Activated T-cell treated with anti-CD3 and anti-CD28 coated beads, Interleukin-2, amount 50 U/mL, for 72 hours (primary cell): ENCODE results near the gene ATXN7L1. TPM values are rescaled to one million over a fixed set of nuclear protein-coding genes. Genes with fewer than 3 reads are reported as not detected.
A peak's percentile ranks its signal among the peaks of the same experiment; 100 is the strongest.

Experiments used
- ATAC-seq, 2 donors: fragments of 150-1000 bp; cut with Tn5 transposase; replicated peaks in 1 of 2; 2 replicates each; pipeline ENCODE4 v1.10.0; 2021; ENCODE audit warnings: moderate library complexity in 2 of 2, mild to moderate bottlenecking in 1 of 2
- DNase-seq, 2 donors: peaks; one replicate each; pipeline ENCODE4 v3.0.0; 2021 to 2022; ENCODE audit warnings: mixed read lengths in 1 of 2
- H3K27ac Mint-ChIP-seq: one replicate; pipeline ENCODE4 v1.8.0; 2022; ENCODE audit warnings: mild to moderate bottlenecking, moderate library complexity, mixed read lengths
- H3K27me3 Mint-ChIP-seq: one replicate; pipeline ENCODE4 v1.8.0; 2022; ENCODE audit warnings: low read depth, mixed read lengths
- H3K36me3 Mint-ChIP-seq, 2 donors: one replicate each; pipeline ENCODE4 v1.8.0; 2022; ENCODE audit warnings: mixed read lengths in 2 of 2, mild to moderate bottlenecking in 1 of 2; ENCODE audit not compliant: insufficient read depth in 2 of 2
- H3K4me1 Mint-ChIP-seq: one replicate; pipeline ENCODE4 v1.8.0; 2022; ENCODE audit warnings: low read depth, mixed read lengths
- H3K4me3 Mint-ChIP-seq, 2 donors: one replicate each; pipeline ENCODE4 v1.8.0; 2022; ENCODE audit warnings: mild to moderate bottlenecking in 2 of 2, mixed read lengths in 2 of 2, moderate library complexity in 2 of 2
- H3K9me3 Mint-ChIP-seq, 2 donors: one replicate each; pipeline ENCODE4 v1.8.0; 2022; ENCODE audit warnings: mixed read lengths in 2 of 2
- total RNA-seq, 2 donors: library from RNA; stranded (reverse); gene quantifications; one replicate each; pipeline ENCODE4 v1.2.3, GENCODE V29; 2022

Gene ATXN7L1
- total RNA-seq, 2 donors from 2014 or later: 11.6 to 12.5 TPM

DNA sequence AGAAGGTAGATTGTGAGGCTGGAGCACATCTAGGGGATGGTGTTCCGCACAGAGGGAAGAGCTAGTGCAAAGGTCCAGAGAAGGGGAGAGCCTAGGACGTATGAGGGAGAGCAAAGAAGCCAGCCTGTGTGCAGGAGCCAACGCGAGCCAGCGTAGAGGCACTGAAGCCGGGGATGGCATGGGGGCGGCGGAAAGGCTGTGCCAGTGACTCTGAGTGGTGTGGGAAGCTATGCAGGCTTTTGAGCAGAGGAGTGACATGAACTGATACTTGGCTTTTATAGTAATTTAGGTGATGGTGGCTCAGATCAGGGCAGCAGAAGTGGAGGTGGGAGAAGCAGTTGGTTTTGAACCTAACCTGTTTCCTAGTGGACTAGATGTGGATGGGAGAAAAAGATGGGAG lies 65.8 kb downstream of the ATXN7L1 start:
- H3K27ac Mint-ChIP-seq: peak overlapping the region; percentile 3
- ATAC-seq (no peak), DNase-seq (peak; percentile 39 to 41)
- H3K4me1 Mint-ChIP-seq: peaks cover 55% of the 10 kb centered on the region
- H3K4me3 Mint-ChIP-seq: peak overlapping the region in 1 of 2 donors; percentile 5
- peaks cover 0 to 3% of the 10 kb centered on the region in 2 donors for H3K36me3 Mint-ChIP-seq
- H3K27me3 Mint-ChIP-seq: peaks cover 34% of the 10 kb centered on the region
- H3K9me3 Mint-ChIP-seq: no peaks in the 10 kb centered on the region

DNA sequence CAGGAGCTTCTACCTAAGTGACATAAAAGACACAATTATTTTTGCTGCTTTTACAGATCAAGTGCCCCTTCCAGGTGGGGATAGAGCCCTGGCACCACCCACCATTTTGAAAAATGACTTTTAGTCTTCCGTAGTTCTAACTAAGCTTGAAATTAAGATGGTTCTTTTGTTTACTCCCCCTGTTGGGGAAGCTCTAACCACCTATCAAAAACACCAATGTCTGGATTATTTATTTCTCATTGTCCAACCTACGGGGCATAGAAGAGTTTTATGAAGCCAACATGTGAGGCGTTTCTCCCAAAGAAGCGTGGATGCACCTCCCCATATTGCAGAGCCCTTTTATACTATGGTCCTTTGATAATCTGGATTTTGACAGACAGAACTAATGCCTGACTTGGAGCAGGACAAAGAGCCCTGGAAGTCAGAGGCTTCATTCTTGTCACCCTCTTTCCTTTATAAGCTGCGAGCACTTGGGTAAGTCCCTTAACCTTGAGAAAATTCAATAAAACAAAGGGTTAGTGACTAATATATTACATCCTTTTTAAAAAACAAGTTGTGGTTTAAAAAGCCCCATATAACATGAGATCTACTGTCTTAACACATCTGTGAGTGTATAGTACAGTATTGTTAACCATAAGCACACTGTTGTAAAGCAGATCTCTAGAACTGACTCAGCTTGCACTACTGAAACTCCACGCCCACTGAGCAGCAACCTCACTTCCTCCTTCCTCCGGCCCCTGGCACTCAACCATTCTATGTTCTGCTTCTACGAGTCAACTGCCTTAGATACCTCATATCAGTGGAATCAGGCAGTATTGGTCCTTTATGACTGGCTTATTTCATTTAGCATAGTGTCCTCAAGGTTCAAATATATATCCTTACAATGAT lies 67.5 kb downstream of the ATXN7L1 start:
- peaks cover 60% of the 10 kb centered on the region for H3K4me1 Mint-ChIP-seq
- ATAC-seq: peak; percentile 87 to 89
- peak; percentile 86 to 92 for DNase-seq

DNA sequence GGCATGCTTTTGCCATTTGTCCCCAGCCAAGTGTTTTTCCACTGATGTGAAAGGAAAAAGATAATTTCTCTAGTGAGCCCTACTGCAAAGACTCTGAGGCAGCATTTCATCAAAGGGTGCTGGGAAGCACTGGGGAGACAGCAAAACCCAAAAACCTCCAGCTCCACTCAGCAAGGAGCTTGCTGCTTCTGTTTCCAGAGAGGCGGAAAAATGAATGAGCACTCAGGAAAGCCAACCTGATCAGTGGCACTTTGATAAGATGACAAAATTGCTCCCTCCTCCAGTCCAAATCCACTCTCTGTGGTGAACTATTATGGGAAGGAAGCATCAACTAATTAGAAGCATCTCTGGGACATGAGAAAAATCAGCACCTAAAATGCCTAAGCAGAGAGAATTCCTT lies 68.2 kb downstream of the ATXN7L1 start:
- Mint-ChIP-seq H3K27ac (peak overlapping the region; percentile 41), H3K36me3 (peaks cover 0 to 3% of the 10 kb centered on the region in 2 donors), H3K4me3 (peak overlapping the region; percentile 59 to 76), H3K9me3 (no peaks in the 10 kb centered on the region), H3K4me1 (peaks cover 60% of the 10 kb centered on the region), H3K27me3 (peaks cover 29% of the 10 kb centered on the region)
- DNase-seq (no peak), ATAC-seq (no peak)

More for the DNA sequence above, 67.5 kb downstream of the ATXN7L1 start:
- Mint-ChIP-seq H3K36me3 (peaks cover 0 to 3% of the 10 kb centered on the region in 2 donors), H3K4me3 (peak overlapping the region; percentile 59 to 76), H3K27ac (peak overlapping the region; percentile 79), H3K9me3 (no peaks in the 10 kb centered on the region), H3K27me3 (peaks cover 34% of the 10 kb centered on the region)

DNA sequence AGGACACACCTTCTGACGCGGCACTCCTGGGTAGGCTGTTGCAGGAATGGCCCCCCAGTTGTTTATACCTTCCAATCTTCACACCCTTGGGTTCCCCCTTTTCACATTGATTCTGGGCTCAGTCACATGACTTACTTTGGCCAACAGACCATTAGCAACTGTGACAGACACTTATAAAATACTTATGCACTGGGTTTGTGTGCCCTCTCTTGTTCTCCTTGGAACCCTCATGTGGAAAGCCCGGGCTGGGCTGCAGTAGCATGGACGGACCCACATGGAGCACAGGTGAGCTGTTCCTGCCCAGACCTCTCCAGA lies 69.0 kb downstream of the ATXN7L1 start:
- ATAC-seq: no peak
- H3K4me3 Mint-ChIP-seq: peak overlapping the region; percentile 53 to 59
- peaks cover 0 to 3% of the 10 kb centered on the region in 2 donors for H3K36me3 Mint-ChIP-seq
- no peaks in the 10 kb centered on the region for H3K9me3 Mint-ChIP-seq
- no peak for DNase-seq
- H3K4me1 Mint-ChIP-seq: peaks cover 67% of the 10 kb centered on the region
- H3K27ac Mint-ChIP-seq: no peak overlapping the region
- peaks cover 26% of the 10 kb centered on the region for H3K27me3 Mint-ChIP-seq

DNA sequence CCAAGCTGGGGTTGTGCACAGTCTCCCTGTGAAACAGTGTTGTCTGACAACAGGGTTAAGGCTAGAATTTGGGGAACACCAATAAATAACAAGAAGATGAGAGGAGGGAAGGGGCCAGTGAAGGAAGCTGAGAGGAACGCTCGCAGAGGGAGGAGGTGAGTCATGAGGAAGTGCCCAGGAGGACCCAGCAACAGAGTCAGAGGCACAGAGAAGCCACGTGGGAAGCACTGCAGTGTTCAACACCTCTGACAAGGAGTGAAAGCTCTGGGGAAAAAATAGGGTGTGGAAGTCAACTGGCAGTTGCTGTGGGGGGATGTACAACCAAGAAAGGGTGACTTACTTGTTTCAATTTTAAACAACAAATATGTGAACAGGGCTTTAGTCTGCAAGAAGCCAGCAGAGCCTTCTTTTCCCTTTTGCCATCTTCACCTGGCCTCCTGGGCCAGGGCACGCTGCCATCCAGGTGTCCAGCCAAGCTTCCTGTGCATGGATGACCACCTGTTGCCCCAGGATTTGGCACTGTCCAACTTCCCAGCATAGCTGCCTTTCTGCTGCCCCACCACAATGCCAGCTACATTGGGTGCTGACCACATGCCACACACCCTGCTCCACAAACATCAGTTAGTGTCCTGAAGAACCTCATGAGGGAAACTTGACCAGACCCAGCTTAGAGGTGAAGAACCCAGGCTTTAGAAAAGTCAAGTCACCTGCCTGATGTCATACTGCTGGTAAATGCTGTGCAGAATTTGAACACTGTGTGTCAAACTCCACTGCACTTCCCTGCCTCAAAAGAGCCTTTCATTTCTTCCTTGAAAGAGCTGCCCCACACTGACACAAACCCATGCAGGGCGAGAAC lies 69.6 kb downstream of the ATXN7L1 start:
- Mint-ChIP-seq H3K27ac (no peak overlapping the region), H3K9me3 (no peaks in the 10 kb centered on the region), H3K27me3 (peaks cover 20% of the 10 kb centered on the region), H3K4me1 (peaks cover 68% of the 10 kb centered on the region), H3K36me3 (peaks cover 0 to 3% of the 10 kb centered on the region in 2 donors), H3K4me3 (peak overlapping the region; percentile 53 to 59)
- DNase-seq: peak; percentile 67 to 79
- peak; percentile 59 to 63 for ATAC-seq

DNA sequence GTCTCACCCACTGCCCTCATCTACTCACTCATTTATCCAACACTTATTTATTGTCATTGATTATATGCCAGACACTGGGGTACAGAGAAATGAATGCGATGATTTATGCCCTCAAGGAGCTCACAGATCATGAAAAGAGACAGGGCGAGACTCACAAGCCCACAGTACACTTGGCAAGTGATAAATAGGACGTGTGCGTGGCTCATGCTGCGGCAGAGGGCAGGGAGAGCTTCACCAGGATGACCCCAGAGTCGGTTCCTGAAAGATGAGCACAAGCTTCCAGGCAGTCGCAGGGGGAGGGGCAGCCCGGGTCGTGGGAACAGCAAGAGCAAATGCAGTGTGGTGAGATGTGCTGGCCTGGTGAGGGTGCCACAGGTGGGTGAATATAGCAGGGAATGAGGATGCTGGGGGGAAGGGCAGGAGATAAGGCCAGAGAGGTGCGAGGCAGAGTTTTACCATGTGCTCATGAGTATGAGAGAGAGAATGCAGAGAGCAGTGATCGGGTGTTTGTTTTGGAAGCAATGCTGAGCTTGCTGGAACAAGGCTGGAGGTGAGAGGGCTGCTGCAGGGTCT lies 70.9 kb downstream of the ATXN7L1 start:
- H3K27ac Mint-ChIP-seq: no peak overlapping the region

DNA sequence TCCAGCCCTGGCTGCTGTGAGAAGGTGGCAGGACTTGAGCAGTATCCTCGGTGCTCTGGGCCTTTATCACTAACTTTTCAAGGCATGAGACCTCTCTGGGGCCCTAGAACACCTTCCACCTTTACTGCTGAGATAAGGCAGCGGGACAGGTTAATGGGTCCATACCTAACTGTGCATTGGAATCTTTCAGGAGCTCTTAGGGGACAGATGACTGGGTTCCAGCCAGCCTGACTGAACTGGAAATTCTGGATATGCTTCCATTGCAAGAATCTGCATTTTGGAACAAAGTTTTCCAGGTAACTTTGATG lies 73.0 kb downstream of the ATXN7L1 start:
- no peak for DNase-seq
- Mint-ChIP-seq H3K9me3 (no peaks in the 10 kb centered on the region), H3K27me3 (peaks cover 8% of the 10 kb centered on the region), H3K27ac (no peak overlapping the region), H3K4me3 (no peak overlapping the region), H3K4me1 (peaks cover 63% of the 10 kb centered on the region), H3K36me3 (no peaks in the 10 kb centered on the region)
- no peak for ATAC-seq

More for the DNA sequence above, 70.9 kb downstream of the ATXN7L1 start:
- Mint-ChIP-seq H3K27me3 (peaks cover 8% of the 10 kb centered on the region), H3K4me3 (no peak overlapping the region), H3K9me3 (no peaks in the 10 kb centered on the region), H3K36me3 (peaks cover 0 to 3% of the 10 kb centered on the region in 2 donors), H3K4me1 (peaks cover 70% of the 10 kb centered on the region)
- ATAC-seq (no peak), DNase-seq (no peak)

DNA sequence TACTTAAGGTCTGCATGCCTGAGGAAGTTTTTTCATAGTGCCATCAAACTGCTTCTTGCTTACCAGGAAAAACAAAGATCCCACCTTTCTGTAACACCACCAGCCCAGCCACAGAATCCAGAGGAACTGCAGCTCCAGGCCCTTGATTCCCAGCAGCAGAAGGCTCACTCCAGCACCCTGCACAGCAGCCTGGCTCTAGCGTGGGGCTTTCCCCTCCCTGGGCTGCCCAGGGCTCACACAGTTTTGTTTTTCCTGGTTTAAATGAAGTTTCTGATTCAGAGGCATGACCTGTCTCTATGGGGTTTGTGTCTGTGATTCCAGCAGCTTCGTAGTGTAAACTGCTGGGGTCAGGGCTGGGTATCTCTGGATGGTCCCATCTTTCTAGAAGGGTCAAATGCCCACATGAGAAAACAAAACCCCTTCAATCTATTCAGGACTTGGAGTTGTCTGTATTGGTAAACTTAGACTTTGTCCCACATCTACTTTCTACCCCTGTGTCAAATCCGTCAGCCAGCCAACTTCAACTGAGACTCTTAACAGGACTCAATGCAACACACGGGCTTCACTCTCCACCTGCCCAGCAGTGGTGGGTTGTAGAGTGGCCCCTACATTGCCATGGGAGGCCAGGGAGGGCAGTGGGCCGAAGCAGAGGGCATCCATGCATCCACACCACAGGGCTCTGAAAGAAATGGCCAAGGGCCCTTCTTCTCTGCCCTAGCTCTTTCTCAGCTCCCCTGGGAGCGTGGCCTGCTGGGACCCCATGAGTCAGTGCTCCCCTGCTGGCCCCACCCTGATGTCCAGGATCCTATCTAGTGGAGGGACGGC lies 73.6 kb downstream of the ATXN7L1 start:
- DNase-seq (no peak), ATAC-seq (no peak)
- peaks cover 57% of the 10 kb centered on the region for H3K4me1 Mint-ChIP-seq
- H3K27me3 Mint-ChIP-seq: peaks cover 8% of the 10 kb centered on the region
- no peaks in the 10 kb centered on the region for H3K9me3 Mint-ChIP-seq
- H3K27ac Mint-ChIP-seq: no peak overlapping the region
- no peak overlapping the region for H3K4me3 Mint-ChIP-seq
- H3K36me3 Mint-ChIP-seq: no peaks in the 10 kb centered on the region

DNA sequence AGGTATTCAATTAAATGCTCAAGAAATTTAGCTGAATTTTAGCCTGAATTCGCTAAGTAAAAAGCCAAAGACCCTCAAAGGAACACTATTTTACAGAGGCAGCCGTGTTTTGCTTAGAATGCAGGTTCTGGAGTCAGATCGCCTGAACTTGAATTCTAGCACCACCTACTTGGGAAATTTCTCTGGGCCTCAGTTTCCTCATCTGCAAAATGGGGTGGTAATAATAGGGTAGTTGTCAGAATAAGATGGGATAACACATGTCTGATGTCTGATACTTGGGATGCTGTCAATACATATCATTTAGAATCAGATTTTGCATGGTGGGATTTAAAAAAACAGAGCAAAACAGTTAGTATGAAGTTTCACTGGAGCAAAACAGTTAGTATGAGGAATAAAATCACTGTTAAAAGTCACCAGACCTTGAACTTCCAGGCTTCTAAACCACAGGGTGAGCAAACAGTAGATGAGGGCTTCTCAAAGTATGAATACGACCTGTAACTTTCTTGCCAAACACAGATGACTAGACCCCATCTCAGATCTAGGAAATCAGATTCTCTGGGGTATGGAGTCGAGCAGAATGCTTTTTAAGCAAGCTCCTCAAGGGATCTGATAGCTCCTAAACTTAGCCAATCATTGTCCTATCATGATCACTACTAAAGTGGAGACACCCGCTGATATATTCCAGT lies 75.4 kb downstream of the ATXN7L1 start:
- Mint-ChIP-seq H3K9me3 (no peaks in the 10 kb centered on the region), H3K27me3 (peaks cover 7% of the 10 kb centered on the region), H3K4me1 (peaks cover 45% of the 10 kb centered on the region), H3K4me3 (peak overlapping the region in 1 of 2 donors; percentile 55), H3K36me3 (no peaks in the 10 kb centered on the region), H3K27ac (no peak overlapping the region)
- DNase-seq: no peak
- ATAC-seq: peak; percentile 55 to 59

DNA sequence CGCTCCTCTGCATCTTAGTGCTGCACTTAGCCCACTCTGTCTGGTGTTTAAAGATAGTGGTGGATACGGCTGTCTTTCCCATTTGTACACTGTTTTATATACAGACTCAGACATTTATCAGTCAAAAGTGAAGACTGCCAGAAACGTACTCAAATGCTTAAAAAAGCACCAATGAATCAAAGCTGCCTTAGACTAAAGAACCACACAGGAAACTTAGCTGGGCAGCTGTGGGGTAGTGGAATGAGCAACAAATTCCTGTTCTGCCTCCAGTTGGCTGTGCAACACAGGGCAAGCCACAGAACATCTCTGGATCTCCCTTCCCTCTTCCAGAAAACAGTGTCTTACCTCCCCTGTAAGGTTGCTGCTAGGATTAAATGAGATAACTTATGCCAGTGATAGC lies 76.0 kb downstream of the ATXN7L1 start:
- Mint-ChIP-seq H3K4me3 (peak overlapping the region; percentile 55 to 63), H3K27me3 (peaks cover 2% of the 10 kb centered on the region), H3K36me3 (no peaks in the 10 kb centered on the region), H3K4me1 (peaks cover 39% of the 10 kb centered on the region), H3K27ac (no peak overlapping the region), H3K9me3 (no peaks in the 10 kb centered on the region)
- ATAC-seq (peak; percentile 90 to 94), DNase-seq (peak; percentile 57 to 67)

DNA sequence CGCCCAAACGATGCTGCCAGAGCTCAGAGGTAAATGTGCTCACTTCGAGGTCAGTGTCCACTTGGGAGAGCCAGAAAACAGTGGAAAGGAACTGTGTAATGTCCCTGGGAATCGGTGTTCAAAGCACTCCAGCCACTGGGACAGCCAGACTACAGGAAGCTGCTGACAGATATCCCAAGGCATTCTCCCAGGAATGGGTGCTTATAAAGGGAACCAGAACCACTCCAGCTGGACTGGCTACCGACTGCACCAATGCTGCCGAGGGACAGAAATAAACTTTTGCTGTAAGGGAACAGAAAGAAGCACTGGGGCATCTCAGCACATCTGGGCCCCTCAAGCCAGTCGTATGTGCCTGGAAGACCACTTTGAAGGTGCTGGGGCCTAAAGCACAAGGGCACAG lies 76.7 kb downstream of the ATXN7L1 start:
- no peaks in the 10 kb centered on the region for H3K9me3 Mint-ChIP-seq
- ATAC-seq: no peak
- H3K27ac Mint-ChIP-seq: no peak overlapping the region
- no peaks in the 10 kb centered on the region for H3K27me3 Mint-ChIP-seq
- peaks cover 36% of the 10 kb centered on the region for H3K4me1 Mint-ChIP-seq
- peak overlapping the region in 1 of 2 donors; percentile 20 for H3K4me3 Mint-ChIP-seq
- H3K36me3 Mint-ChIP-seq: no peaks in the 10 kb centered on the region
- no peak for DNase-seq

DNA sequence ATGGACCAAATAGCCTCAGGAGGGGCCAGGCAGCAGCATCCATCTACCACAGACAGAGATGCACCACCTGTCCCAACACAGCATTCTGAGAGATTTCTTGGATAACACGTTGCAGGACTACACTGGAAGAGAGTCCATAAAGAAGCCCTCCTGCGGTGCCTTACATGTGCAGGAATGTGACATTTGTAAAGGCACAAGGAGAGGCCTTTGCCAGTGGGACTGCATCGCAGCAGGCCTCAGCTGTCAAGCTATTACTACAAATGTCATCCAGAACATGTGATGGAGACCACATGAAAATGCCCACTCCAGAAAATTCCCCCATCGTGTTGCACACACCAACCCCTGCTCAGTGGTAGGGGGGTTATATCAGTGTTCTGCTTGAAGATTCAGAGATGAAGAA lies 77.4 kb downstream of the ATXN7L1 start:
- Mint-ChIP-seq H3K4me1 (peaks cover 36% of the 10 kb centered on the region), H3K27ac (no peak overlapping the region), H3K4me3 (no peak overlapping the region), H3K9me3 (no peaks in the 10 kb centered on the region), H3K27me3 (no peaks in the 10 kb centered on the region), H3K36me3 (no peaks in the 10 kb centered on the region)
- DNase-seq (no peak), ATAC-seq (no peak)
